GM23338 (cell line): ENCODE data around the gene LATS1. TPM values are rescaled to one million over a fixed set of nuclear protein-coding genes. Genes with fewer than 3 reads are reported as not detected.

Experiments
- ATAC-seq: fragments of 200-7000 bp; cut with Tn5 transposase; 3 replicates; pipeline ENCODE4 v1.9.1; 2020
- DNase-seq: peaks from one replicate; pipeline ENCODE4 v3.0.0-alpha.2; 2015; ENCODE audit warnings: low spot score
- H2AFZ ChIP-seq: fragments of 200-600 bp; sonication (generic); 2 replicates; pipeline ENCODE4 v1.8.0; 2016; ENCODE audit warnings: antibody characterized with exemption, mild to moderate bottlenecking, moderate library complexity
- H3F3A ChIP-seq: fragments of 200-600 bp; sonication (generic); replicated peaks from 2 replicates; pipeline ENCODE4 v1.8.0; 2017; ENCODE audit warnings: antibody characterized with exemption, mixed run types, low read depth
- H3K27ac ChIP-seq: fragments of 200-600 bp; sonication (generic); 2 replicates; pipeline ENCODE4 v1.6.1; 2016; ENCODE audit warnings: low read depth
- H3K27me3 ChIP-seq: fragments of 200-600 bp; sonication (generic); 2 replicates; pipeline ENCODE4 v1.8.0; 2016; ENCODE audit warnings: mild to moderate bottlenecking, mixed run types, moderate library complexity; ENCODE audit not compliant: insufficient read depth
- H3K36me3 ChIP-seq: fragments of 200-600 bp; sonication (generic); 2 replicates; pipeline ENCODE4 v1.8.0; 2016; ENCODE audit warnings: mild to moderate bottlenecking; ENCODE audit not compliant: insufficient read depth
- H3K4me1 ChIP-seq: fragments of 200-600 bp; sonication (generic); 2 replicates; pipeline ENCODE4 v1.8.0; 2016; ENCODE audit warnings: mild to moderate bottlenecking, moderate library complexity; ENCODE audit not compliant: insufficient read depth
- H3K4me2 ChIP-seq: fragments of 200-600 bp; sonication (generic); 2 replicates; pipeline ENCODE4 v1.7.1; 2017; ENCODE audit warnings: mixed run types
- H3K4me3 ChIP-seq: fragments of 200-600 bp; sonication (generic); 2 replicates; pipeline ENCODE4 v1.6.1; 2016; ENCODE audit warnings: mixed run types
- H3K79me2 ChIP-seq: fragments of 200-600 bp; sonication (generic); replicated peaks from 2 replicates; pipeline ENCODE4 v1.8.0; 2017; ENCODE audit warnings: mild to moderate bottlenecking; ENCODE audit not compliant: insufficient read depth
- H3K9me2 ChIP-seq: fragments of 200-600 bp; sonication (generic); 2 replicates; pipeline ENCODE4 v1.8.0; 2017; ENCODE audit not compliant: insufficient read depth
- H4K20me1 ChIP-seq: fragments of 200-600 bp; sonication (generic); replicated peaks from 2 replicates; pipeline ENCODE4 v1.8.0; 2017; ENCODE audit warnings: mild to moderate bottlenecking; ENCODE audit not compliant: insufficient read depth
- H3K27ac Mint-ChIP-seq: 2 replicates; pipeline ENCODE4 v1.8.0; 2020; ENCODE audit warnings: inconsistent platforms, mild to moderate bottlenecking, moderate library complexity, mixed read lengths
- H3K27me3 Mint-ChIP-seq: 3 replicates; pipeline ENCODE4 v1.8.0; 2022; ENCODE audit warnings: low read depth, mild to moderate bottlenecking, moderate library complexity, mixed read lengths, inconsistent platforms; ENCODE audit not compliant: insufficient read depth, poor library complexity
- H3K36me3 Mint-ChIP-seq: 3 replicates; pipeline ENCODE4 v1.8.0; 2021; ENCODE audit warnings: low read depth, mild to moderate bottlenecking, inconsistent platforms, moderate library complexity, mixed read lengths
- H3K4me1 Mint-ChIP-seq: 3 replicates; pipeline ENCODE4 v1.8.0; 2020; ENCODE audit warnings: mild to moderate bottlenecking, inconsistent platforms, mixed read lengths
- H3K4me3 Mint-ChIP-seq: 3 replicates; pipeline ENCODE4 v1.8.0; 2021; ENCODE audit warnings: moderate library complexity, mild to moderate bottlenecking, inconsistent platforms, mixed read lengths
- H3K9me3 Mint-ChIP-seq: 3 replicates; pipeline ENCODE4 v1.8.0; 2020; ENCODE audit warnings: moderate library complexity, mild to moderate bottlenecking, inconsistent platforms, mixed read lengths
- CREB1 ChIP-seq: fragments of 250-450 bp; sonication (Bioruptor Pico); IDR thresholded peaks from 2 replicates; pipeline ENCODE4 v1.5.0; 2020; ENCODE audit warnings: low read depth, mild to moderate bottlenecking, moderate library complexity
- ETS1 ChIP-seq: IDR thresholded peaks from 2 replicates; pipeline ENCODE4 v1.6.1; 2016; ENCODE audit warnings: antibody characterized with exemption
- EZH2 ChIP-seq: fragments of 200-600 bp; sonication (generic); IDR thresholded peaks from one replicate; pipeline ENCODE4 v1.8.0; 2017; ENCODE audit warnings: antibody characterized with exemption, mild to moderate bottlenecking, low read depth; ENCODE audit not compliant: unreplicated experiment
- EZH2phosphoT487 ChIP-seq: fragments of 200-600 bp; sonication (generic); IDR thresholded peaks from one replicate; pipeline ENCODE4 v1.8.1; 2018; ENCODE audit warnings: antibody characterized with exemption; ENCODE audit not compliant: unreplicated experiment
- JUNB ChIP-seq: IDR thresholded peaks from one replicate; pipeline ENCODE4 v1.6.1; 2016; ENCODE audit warnings: antibody characterized with exemption; ENCODE audit not compliant: unreplicated experiment
- POLR2AphosphoS5 ChIP-seq: IDR thresholded peaks from 2 replicates; pipeline ENCODE4 v1.6.1; 2016; ENCODE audit warnings: antibody characterized with exemption, low read depth
- STAT1 ChIP-seq: IDR thresholded peaks from one replicate; pipeline ENCODE4 v1.6.1; 2016; ENCODE audit warnings: antibody characterized with exemption; ENCODE audit not compliant: unreplicated experiment
- ZNF114 ChIP-seq: fragments of 250-450 bp; sonication (Bioruptor Pico); IDR thresholded peaks from 2 replicates; pipeline ENCODE4 v1.5.0; 2020; ENCODE audit warnings: mild to moderate bottlenecking, moderate library complexity
- ZNF331 ChIP-seq: fragments of 250-450 bp; sonication (Bioruptor Pico); IDR thresholded peaks from 2 replicates; pipeline ENCODE4 v1.5.0; 2020; ENCODE audit warnings: low read depth, mild to moderate bottlenecking, moderate library complexity
- ZNF462 ChIP-seq: fragments of 250-450 bp; sonication (Bioruptor Pico); IDR thresholded peaks from 2 replicates; pipeline ENCODE4 v1.5.0; 2020; ENCODE audit warnings: mild to moderate bottlenecking, moderate library complexity
- polyA plus RNA-seq: library from polyadenylated mRNA; unstranded; fragments of >200 nt; fragmentation: Nextera tagmentation; extraction: Ambion mirVana; gene quantifications from 2 replicates; pipeline ENCODE4 v1.2.1, GENCODE V29; 2016
- total RNA-seq: library from RNA; depleted of rRNA; stranded (reverse); fragments of >200 nt; shearing (Covaris generic); gene quantifications from 2 replicates; pipeline ENCODE4 v1.2.3, GENCODE V29; 2014
- TF ChIP-seq, protein P1 (sequence below), 2 experiments: fragments of 200-600 bp in 1 of 2; sonication (generic) in 1 of 2; conservative IDR thresholded peaks; 2 replicates each; pipeline versions ENCODE4 v1.5.1 to v1.6.1; 2016 to 2017; ENCODE audit warnings: antibody characterized with exemption in 2 of 2, low read depth in 2 of 2, mild to moderate bottlenecking in 2 of 2, moderate library complexity in 1 of 2
- TF ChIP-seq, protein P2 (sequence below): IDR thresholded peaks from one replicate; pipeline ENCODE4 v1.6.1; 2018; ENCODE audit warnings: antibody characterized with exemption; ENCODE audit not compliant: unreplicated experiment

The LATS1 gene
- total and polyA plus RNA-seq, 2 experiments from 2014 or later: 7.5 to 18.8 TPM

GRCh38 chr6:149608381-149608982 is 109.4 kb downstream of the LATS1 start:
- Histone ChIP-seq H3F3A (no peaks in the 10 kb centered on the region), H3K4me2 (no peak overlapping the region), H3K27ac (no peak overlapping the region), H3K36me3 (no peaks in the 10 kb centered on the region), H3K4me3 (no peak overlapping the region), H4K20me1 (no peaks in the 10 kb centered on the region), H2AFZ (no peak overlapping the region), H3K79me2 (no peaks in the 10 kb centered on the region), H3K4me1 (no peaks in the 10 kb centered on the region), H3K27me3 (no peaks in the 10 kb centered on the region), H3K9me2 (no peaks in the 10 kb centered on the region)
- Mint-ChIP-seq H3K36me3 (peaks cover 12% of the 10 kb centered on the region), H3K27ac (no peak overlapping the region), H3K4me3 (no peak overlapping the region), H3K4me1 (no peaks in the 10 kb centered on the region), H3K9me3 (peaks cover 7% of the 10 kb centered on the region; the same call in 2 of the 3 replicates), H3K27me3 (no peaks in the 10 kb centered on the region)
- ATAC-seq (peak; percentile 56), DNase-seq (no peak)
- TF ChIP-seq, protein P1, sequence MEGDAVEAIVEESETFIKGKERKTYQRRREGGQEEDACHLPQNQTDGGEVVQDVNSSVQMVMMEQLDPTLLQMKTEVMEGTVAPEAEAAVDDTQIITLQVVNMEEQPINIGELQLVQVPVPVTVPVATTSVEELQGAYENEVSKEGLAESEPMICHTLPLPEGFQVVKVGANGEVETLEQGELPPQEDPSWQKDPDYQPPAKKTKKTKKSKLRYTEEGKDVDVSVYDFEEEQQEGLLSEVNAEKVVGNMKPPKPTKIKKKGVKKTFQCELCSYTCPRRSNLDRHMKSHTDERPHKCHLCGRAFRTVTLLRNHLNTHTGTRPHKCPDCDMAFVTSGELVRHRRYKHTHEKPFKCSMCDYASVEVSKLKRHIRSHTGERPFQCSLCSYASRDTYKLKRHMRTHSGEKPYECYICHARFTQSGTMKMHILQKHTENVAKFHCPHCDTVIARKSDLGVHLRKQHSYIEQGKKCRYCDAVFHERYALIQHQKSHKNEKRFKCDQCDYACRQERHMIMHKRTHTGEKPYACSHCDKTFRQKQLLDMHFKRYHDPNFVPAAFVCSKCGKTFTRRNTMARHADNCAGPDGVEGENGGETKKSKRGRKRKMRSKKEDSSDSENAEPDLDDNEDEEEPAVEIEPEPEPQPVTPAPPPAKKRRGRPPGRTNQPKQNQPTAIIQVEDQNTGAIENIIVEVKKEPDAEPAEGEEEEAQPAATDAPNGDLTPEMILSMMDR (conservative IDR thresholded peaks at IDR 0.05; ENCODE audit: low read depth in 2 of 2): no peak
- TF ChIP-seq ETS1 (no peak), ZNF462 (CRISPR knock-in tag) (no peak), EZH2 (no peak), ZNF331 (CRISPR knock-in tag) (no peak), EZH2phosphoT487 (no peak), JUNB (no peak), POLR2AphosphoS5 (no peak), CREB1 (CRISPR knock-in tag) (no peak), STAT1 (no peak), ZNF114 (CRISPR knock-in tag) (no peak)
- TF ChIP-seq, protein P2, sequence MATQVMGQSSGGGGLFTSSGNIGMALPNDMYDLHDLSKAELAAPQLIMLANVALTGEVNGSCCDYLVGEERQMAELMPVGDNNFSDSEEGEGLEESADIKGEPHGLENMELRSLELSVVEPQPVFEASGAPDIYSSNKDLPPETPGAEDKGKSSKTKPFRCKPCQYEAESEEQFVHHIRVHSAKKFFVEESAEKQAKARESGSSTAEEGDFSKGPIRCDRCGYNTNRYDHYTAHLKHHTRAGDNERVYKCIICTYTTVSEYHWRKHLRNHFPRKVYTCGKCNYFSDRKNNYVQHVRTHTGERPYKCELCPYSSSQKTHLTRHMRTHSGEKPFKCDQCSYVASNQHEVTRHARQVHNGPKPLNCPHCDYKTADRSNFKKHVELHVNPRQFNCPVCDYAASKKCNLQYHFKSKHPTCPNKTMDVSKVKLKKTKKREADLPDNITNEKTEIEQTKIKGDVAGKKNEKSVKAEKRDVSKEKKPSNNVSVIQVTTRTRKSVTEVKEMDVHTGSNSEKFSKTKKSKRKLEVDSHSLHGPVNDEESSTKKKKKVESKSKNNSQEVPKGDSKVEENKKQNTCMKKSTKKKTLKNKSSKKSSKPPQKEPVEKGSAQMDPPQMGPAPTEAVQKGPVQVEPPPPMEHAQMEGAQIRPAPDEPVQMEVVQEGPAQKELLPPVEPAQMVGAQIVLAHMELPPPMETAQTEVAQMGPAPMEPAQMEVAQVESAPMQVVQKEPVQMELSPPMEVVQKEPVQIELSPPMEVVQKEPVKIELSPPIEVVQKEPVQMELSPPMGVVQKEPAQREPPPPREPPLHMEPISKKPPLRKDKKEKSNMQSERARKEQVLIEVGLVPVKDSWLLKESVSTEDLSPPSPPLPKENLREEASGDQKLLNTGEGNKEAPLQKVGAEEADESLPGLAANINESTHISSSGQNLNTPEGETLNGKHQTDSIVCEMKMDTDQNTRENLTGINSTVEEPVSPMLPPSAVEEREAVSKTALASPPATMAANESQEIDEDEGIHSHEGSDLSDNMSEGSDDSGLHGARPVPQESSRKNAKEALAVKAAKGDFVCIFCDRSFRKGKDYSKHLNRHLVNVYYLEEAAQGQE: no peak
